K562 (cell line): ENCODE measurements around the gene ARHGEF10L. TPM values are rescaled to one million over a fixed set of nuclear protein-coding genes. Genes with fewer than 3 reads are reported as not detected.

Source experiments
- ATAC-seq: fragments of 200-7000 bp; cut with Tn5 transposase; 3 replicates; pipeline ENCODE4 v1.9.1; 2020; ENCODE audit warnings: moderate library complexity
- BruUV-seq: library from RNA; stranded (reverse); fragments of 400-500 nt; replicated peaks from 2 replicates; lab custom pipeline; 2021; lab: Mats Ljungman, UMichigan
- CTCF ChIA-PET: fragments of 300-600 bp; formaldehyde crosslinking; extraction: SDS; loops from one replicate; lab custom pipeline; 2021; ENCODE audit warnings: low intra/inter-chr PET ratio; lab: Yijun Ruan, JAX
- POLR2A ChIA-PET: fragments of 300-600, 350-650 bp; sonication (Branson Sonifier 250); formaldehyde crosslinking; extraction: SDS; loops from one replicate; lab custom pipeline; 2021; ENCODE audit warnings: antibody characterized with exemption, inconsistent platforms; lab: Yijun Ruan, JAX
- DNase-seq, 4 experiments: peaks; one replicate each; pipeline versions ENCODE4 v3.0.0 to v3.0.0-alpha.2; 2011 to 2018; ENCODE audit warnings: low spot score in 3 of 4, mixed read lengths in 3 of 4; ENCODE audit errors: extremely low read depth in 1 of 4
- FAIRE-seq: peaks from 2 replicates; lab custom pipeline; 2011; peaks lifted over from hg19 to GRCh38; lab: Jason Lieb, UNC
- H2AFZ ChIP-seq: 2 replicates; pipeline ENCODE4 v1.6.0; 2011; ENCODE audit warnings: low read depth, low read length, control low read depth, inconsistent platforms
- H3K27ac ChIP-seq: fragments of 200-600 bp; 3 replicates; pipeline ENCODE4 v1.8.0; 2011; ENCODE audit warnings: low read depth, mild to moderate bottlenecking, control low read depth, inconsistent platforms, low read length, moderate library complexity, mixed read lengths; ENCODE audit errors: extremely low read depth
- H3K27me3 ChIP-seq, 2 experiments: fragments of 300-600 bp in 1 of 2; 2 replicates in 1 of 2; 3 replicates in 1 of 2; pipeline versions ENCODE4 v1.6.0 to v1.8.0; 2011; ENCODE audit warnings: inconsistent platforms in 2 of 2, low read length in 2 of 2, mild to moderate bottlenecking in 1 of 2, mixed read lengths in 1 of 2, moderate library complexity in 1 of 2; ENCODE audit not compliant: control insufficient read depth in 2 of 2, insufficient read depth in 2 of 2
- H3K36me3 ChIP-seq: fragments of 300-600 bp; 3 replicates; pipeline ENCODE4 v1.8.0; 2011; ENCODE audit warnings: mild to moderate bottlenecking, low read length, inconsistent platforms; ENCODE audit not compliant: control insufficient read depth, insufficient read depth
- H3K4me1 ChIP-seq, 2 experiments: fragments of 200-600 bp in 1 of 2; replicated peaks in 1 of 2; 2 replicates in 1 of 2; 3 replicates in 1 of 2; pipeline versions ENCODE4 v1.5.1 to v1.8.0; 2011; ENCODE audit warnings: inconsistent platforms in 2 of 2, low read length in 2 of 2, mild to moderate bottlenecking in 1 of 2, mixed read lengths in 1 of 2, moderate library complexity in 1 of 2; ENCODE audit not compliant: control insufficient read depth in 2 of 2, insufficient read depth in 2 of 2
- H3K4me2 ChIP-seq: 2 replicates; pipeline ENCODE4 v1.6.1; 2011; ENCODE audit warnings: low read length, control low read depth, inconsistent platforms, mixed read lengths; ENCODE audit not compliant: insufficient read depth
- H3K4me3 ChIP-seq: fragments of 200-600 bp; sonication (generic), shearing (Covaris generic); 2 replicates; pipeline ENCODE4 v1.5.1; 2016; ENCODE audit warnings: control low read depth, inconsistent platforms
- H3K79me2 ChIP-seq: fragments of 200-600 bp; 3 replicates; pipeline ENCODE4 v1.8.0; 2011; ENCODE audit warnings: low read length, inconsistent platforms; ENCODE audit not compliant: control insufficient read depth, insufficient read depth
- H3K9ac ChIP-seq, 2 experiments: 2 replicates each; pipeline versions ENCODE4 v1.6.0 to v1.6.1; 2011; ENCODE audit warnings: low read depth in 2 of 2, low read length in 2 of 2, control low read depth in 1 of 2, inconsistent platforms in 1 of 2, mild to moderate bottlenecking in 1 of 2, mixed read lengths in 1 of 2; ENCODE audit not compliant: insufficient read depth in 1 of 2
- H3K9me1 ChIP-seq: one replicate; pipeline ENCODE4 v1.6.0; 2011; ENCODE audit warnings: inconsistent platforms, mild to moderate bottlenecking, low read length, moderate library complexity; ENCODE audit not compliant: control insufficient read depth, insufficient read depth
- H3K9me3 ChIP-seq: replicated peaks from 2 replicates; pipeline ENCODE4 v1.5.1; 2011; ENCODE audit warnings: low read depth, low read length, inconsistent platforms; ENCODE audit not compliant: control insufficient read depth, insufficient read depth
- H4K20me1 ChIP-seq: replicated peaks from 2 replicates; pipeline ENCODE4 v1.6.1; 2011; ENCODE audit warnings: low read length, inconsistent platforms, mixed read lengths; ENCODE audit not compliant: control insufficient read depth, insufficient read depth
- SAP30 ChIP-seq: fragments of 200-600 bp; sonication (generic); IDR thresholded peaks from 2 replicates; pipeline ENCODE4 v1.6.1; 2012; ENCODE audit warnings: borderline replicate concordance, low read depth, mild to moderate bottlenecking, moderate library complexity, low read length, control low read depth, inconsistent platforms; ENCODE audit not compliant: insufficient read depth, poor library complexity, severe bottlenecking
- ZNF609 ChIP-seq: sonication (generic); formaldehyde crosslinking; IDR thresholded peaks from 2 replicates; pipeline ENCODE4 v1.8.1; 2023; ENCODE audit warnings: missing genetic modification reagents, mild to moderate bottlenecking, borderline replicate concordance
- WGBS: fragments of 100-300 bp; shearing (Covaris generic); methylation state at CpG from one replicate; pipeline ENCODE4 v1.1.6; 2016; ENCODE audit warnings: low coverage, mixed read lengths; ENCODE audit not compliant: insufficient coverage; ENCODE audit errors: missing lambda C conversion rate; 5-methylcytosine and 5-hydroxymethylcytosine counted together
- in situ Hi-C: fragments of 300-500 bp; cut with MboI; formaldehyde crosslinking; loops from 4 replicates; pipeline ENCODE4 v1.15.0; 2018; ENCODE audit warnings: inconsistent platforms, mixed read lengths
- intact Hi-C: fragments of 100-400 bp; cut with micrococcal nuclease; formaldehyde crosslinking; loops from 2 replicates; pipeline ENCODE4 v1.14.2; 2022
- polyA plus RNA-seq, 8 experiments: library from polyadenylated mRNA; depleted of rRNA in 4 of 8; stranded (reverse) in 5 of 8; unstranded in 3 of 8; fragments of >200 nt; fragmentation: Nextera tagmentation in 2 of 8; fragmentation: Illumina TruSeq in 1 of 8; extraction: Ambion mirVana in 2 of 8; extraction: Trizol in 1 of 8; gene quantifications; 2 replicates each; pipeline versions ENCODE4 v1.2.1 to v1.2.3, GENCODE V29; 2011 to 2014; ENCODE audit warnings: inconsistent platforms in 1 of 8, missing spikeins in 1 of 8
- total RNA-seq, 7 experiments: library from RNA; depleted of rRNA in 6 of 7; stranded (reverse); fragments of >200 nt in 6 of 7; fragmentation: Illumina TruSeq in 2 of 7; extraction: Trizol in 2 of 7; gene quantifications; 2 replicates each; pipeline versions ENCODE4 v1.2.1 to v1.2.3, GENCODE V29; 2011 to 2021; ENCODE audit warnings: low replicate concordance in 1 of 7

Gene ARHGEF10L
- total and polyA plus RNA-seq, 9 of the 15 experiments (the other 6 are each of a cell fraction or from before 2014, with no cell fraction given) = 0.09 to 0.13 TPM; not detected in 7

- TF ChIP-seq ZNF609 (CRISPR knock-in tag) (no peak), SAP30 (no peak)
- H3K9ac ChIP-seq = no peak overlapping the region
- H3K36me3 ChIP-seq = no peaks in the 10 kb centered on the region
- no peak overlapping the region for H3K27ac ChIP-seq
- WGBS = 0% methylated on average over 12 of the region's 13 CpGs
- no peak for DNase-seq
- peak; percentile 45 for ATAC-seq
- H3K4me3 ChIP-seq = no peak overlapping the region
- H2AFZ ChIP-seq = no peak overlapping the region
- no peaks in the 10 kb centered on the region for H3K9me1 ChIP-seq
- H3K4me2 ChIP-seq = no peak overlapping the region
- no peaks in the 10 kb centered on the region for H3K79me2 ChIP-seq
- no TSS peak for BruUV-seq
- H3K9me3 ChIP-seq = no peaks in the 10 kb centered on the region
- H3K27me3 ChIP-seq = peaks cover 27 to 65% of the 10 kb centered on the region in 2 experiments; a peak in 4 of 5 replicates
- intact Hi-C loops = no loop called here
- in situ Hi-C loops = no loop called here
- POLR2A ChIA-PET = interaction anchor here (0.6 to 0.7 kb wide), 5 partner anchors 16 to 312 kb away, joined by 3 to 4 read pairs (median 4); no protein-coding TSS in a partner anchor
- CTCF ChIA-PET = no interaction called here
- FAIRE-seq = no peak
- H4K20me1 ChIP-seq = peaks cover 19% of the 10 kb centered on the region
- H3K4me1 ChIP-seq = peaks cover 0 to 4% of the 10 kb centered on the region in 2 experiments; a peak in 2 of 5 replicates
Measured at GRCh38 chr1:17520473-17521319, 18.8 kb upstream of the ARHGEF10L start.
